HL-60 (cell line): ENCODE measurements around the gene MYBPH.

Experiments used
- DNase-seq, 2 experiments: peaks; one replicate each; pipeline ENCODE4 v3.0.0-alpha.2; 2010 to 2020; ENCODE audit warnings: low read depth in 1 of 2, low spot score in 1 of 2
- H3K27ac ChIP-seq: fragments of 250-450 bp; sonication (Bioruptor Pico); replicated peaks from 2 replicates; pipeline ENCODE4 v1.5.1; 2020; ENCODE audit warnings: mild to moderate bottlenecking, moderate library complexity
- H3K27me3 ChIP-seq: fragments of 250-450 bp; sonication (Bioruptor Pico); 2 replicates; pipeline ENCODE4 v1.5.1; 2021; ENCODE audit warnings: mild to moderate bottlenecking, moderate library complexity; ENCODE audit not compliant: insufficient read depth, poor library complexity, severe bottlenecking
- H3K4me3 ChIP-seq: replicated peaks from 2 replicates; pipeline ENCODE4 v1.5.1; 2011; ENCODE audit warnings: mild to moderate bottlenecking, control low read depth, low read length; ENCODE audit not compliant: insufficient read depth
- GABPA ChIP-seq: IDR thresholded peaks from 2 replicates; pipeline ENCODE4 v1.6.1; 2012; ENCODE audit warnings: low read depth
- POLR2AphosphoS5 ChIP-seq: IDR thresholded peaks from 2 replicates; pipeline ENCODE4 v1.6.1; 2012; ENCODE audit warnings: low read depth
- SPI1 ChIP-seq: IDR thresholded peaks from 2 replicates; pipeline ENCODE4 v1.6.1; 2012; ENCODE audit warnings: low read depth, mild to moderate bottlenecking, borderline replicate concordance
- TF ChIP-seq, protein P1 (sequence below): IDR thresholded peaks from 2 replicates; pipeline ENCODE4 v1.6.1; 2012; ENCODE audit warnings: low read depth; ENCODE audit not compliant: insufficient replicate concordance
- TF ChIP-seq, protein P2 (sequence below): IDR thresholded peaks from one replicate; pipeline ENCODE4 v1.5.1; 2011; ENCODE audit warnings: low read length, control low read depth, inconsistent platforms; ENCODE audit not compliant: insufficient read depth

Gene MYBPH

DNA sequence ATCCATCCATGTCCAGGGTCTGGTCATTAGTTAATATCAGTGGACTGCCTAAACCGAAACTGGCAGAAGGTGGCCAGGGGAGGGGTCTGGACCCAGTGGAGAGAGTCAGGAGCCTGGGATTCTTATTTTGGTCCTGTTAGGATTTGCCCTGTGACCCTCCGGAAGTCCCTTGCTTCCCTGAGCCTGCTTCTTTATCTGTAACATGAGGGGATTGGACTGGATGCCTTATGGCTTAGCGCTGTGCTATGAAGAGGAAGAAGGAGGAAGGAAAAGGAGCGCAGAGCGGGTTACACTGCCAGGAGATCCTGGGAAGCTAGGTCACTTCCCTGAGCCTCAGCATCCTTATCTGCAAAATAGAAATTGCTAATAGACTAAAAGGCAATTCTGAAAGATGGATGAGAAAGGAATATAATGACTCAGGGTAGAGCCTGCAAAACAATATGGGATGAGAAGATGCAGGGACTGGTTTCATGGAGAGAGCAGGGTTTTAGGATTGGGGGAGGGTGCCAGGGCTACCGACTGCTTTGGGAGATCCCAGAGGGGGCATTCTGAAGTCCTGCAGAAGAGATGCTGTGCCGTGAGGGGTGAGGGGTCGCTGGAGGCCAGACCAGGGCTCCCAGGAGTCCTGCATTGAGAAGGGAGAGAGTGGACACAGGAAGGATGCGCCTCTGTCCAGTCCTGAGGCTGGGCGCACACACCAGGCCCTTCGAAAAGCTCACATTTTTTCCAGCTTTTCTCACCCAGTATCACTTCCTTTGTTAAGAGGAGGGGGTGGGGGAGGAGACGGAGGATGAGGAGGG, 48.6 kb downstream of the MYBPH start:
- Histone ChIP-seq H3K27ac (no peak overlapping the region), H3K4me3 (no peak overlapping the region), H3K27me3 (peaks cover 27% of the 10 kb centered on the region)
- TF ChIP-seq POLR2AphosphoS5, result no peak
- TF ChIP-seq GABPA, result no peak
- TF ChIP-seq, protein P1, sequence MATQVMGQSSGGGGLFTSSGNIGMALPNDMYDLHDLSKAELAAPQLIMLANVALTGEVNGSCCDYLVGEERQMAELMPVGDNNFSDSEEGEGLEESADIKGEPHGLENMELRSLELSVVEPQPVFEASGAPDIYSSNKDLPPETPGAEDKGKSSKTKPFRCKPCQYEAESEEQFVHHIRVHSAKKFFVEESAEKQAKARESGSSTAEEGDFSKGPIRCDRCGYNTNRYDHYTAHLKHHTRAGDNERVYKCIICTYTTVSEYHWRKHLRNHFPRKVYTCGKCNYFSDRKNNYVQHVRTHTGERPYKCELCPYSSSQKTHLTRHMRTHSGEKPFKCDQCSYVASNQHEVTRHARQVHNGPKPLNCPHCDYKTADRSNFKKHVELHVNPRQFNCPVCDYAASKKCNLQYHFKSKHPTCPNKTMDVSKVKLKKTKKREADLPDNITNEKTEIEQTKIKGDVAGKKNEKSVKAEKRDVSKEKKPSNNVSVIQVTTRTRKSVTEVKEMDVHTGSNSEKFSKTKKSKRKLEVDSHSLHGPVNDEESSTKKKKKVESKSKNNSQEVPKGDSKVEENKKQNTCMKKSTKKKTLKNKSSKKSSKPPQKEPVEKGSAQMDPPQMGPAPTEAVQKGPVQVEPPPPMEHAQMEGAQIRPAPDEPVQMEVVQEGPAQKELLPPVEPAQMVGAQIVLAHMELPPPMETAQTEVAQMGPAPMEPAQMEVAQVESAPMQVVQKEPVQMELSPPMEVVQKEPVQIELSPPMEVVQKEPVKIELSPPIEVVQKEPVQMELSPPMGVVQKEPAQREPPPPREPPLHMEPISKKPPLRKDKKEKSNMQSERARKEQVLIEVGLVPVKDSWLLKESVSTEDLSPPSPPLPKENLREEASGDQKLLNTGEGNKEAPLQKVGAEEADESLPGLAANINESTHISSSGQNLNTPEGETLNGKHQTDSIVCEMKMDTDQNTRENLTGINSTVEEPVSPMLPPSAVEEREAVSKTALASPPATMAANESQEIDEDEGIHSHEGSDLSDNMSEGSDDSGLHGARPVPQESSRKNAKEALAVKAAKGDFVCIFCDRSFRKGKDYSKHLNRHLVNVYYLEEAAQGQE, result no peak
- TF ChIP-seq, protein P2, sequence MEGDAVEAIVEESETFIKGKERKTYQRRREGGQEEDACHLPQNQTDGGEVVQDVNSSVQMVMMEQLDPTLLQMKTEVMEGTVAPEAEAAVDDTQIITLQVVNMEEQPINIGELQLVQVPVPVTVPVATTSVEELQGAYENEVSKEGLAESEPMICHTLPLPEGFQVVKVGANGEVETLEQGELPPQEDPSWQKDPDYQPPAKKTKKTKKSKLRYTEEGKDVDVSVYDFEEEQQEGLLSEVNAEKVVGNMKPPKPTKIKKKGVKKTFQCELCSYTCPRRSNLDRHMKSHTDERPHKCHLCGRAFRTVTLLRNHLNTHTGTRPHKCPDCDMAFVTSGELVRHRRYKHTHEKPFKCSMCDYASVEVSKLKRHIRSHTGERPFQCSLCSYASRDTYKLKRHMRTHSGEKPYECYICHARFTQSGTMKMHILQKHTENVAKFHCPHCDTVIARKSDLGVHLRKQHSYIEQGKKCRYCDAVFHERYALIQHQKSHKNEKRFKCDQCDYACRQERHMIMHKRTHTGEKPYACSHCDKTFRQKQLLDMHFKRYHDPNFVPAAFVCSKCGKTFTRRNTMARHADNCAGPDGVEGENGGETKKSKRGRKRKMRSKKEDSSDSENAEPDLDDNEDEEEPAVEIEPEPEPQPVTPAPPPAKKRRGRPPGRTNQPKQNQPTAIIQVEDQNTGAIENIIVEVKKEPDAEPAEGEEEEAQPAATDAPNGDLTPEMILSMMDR, result no peak
- TF ChIP-seq SPI1, result no peak
- DNase-seq, result no peak

DNA sequence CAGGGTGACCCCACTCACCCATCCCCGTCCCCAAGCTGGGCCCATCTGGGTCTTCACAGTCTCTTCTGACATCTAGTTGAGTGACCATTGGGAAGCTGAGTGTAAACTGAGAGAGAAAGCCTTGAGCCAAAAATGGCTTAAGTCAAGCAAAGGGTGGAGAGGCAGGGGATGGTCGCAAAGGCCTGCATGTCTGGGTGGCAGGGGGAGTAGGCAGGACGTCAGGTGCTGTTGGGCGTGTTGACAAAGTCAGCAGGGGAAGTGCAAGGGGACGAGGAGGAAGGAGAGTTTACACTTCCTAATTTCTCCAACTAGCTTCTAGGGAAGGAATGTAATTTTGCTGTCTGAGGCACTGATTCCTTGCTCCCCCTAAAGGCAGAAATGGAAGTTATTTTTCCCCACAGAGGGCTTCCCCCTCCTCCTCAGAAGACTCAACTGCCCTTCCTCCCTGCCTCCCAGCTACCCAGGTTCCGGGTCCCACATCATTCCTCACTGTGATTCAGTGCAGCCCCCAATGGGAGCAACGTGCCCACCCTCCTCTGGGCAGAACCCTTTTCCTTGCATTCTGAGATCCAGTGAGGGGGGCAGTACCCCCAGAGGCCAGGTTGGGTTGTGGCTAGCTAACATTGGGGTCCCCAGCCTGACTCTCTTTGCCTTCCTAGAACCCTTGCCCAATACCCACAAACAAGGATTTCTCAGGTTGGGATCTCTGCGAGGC, 49.3 kb downstream of the MYBPH start:
- DNase-seq, result peak in 1 of 2 experiments; percentile 22
- no peak overlapping the region for H3K27ac ChIP-seq
- H3K4me3 ChIP-seq, result no peak overlapping the region
- TF ChIP-seq, protein P1, result no peak
- TF ChIP-seq SPI1, result peak; percentile 87
- TF ChIP-seq, protein P2, result peak; percentile 1
- H3K27me3 ChIP-seq, result peaks cover 27% of the 10 kb centered on the region

DNA sequence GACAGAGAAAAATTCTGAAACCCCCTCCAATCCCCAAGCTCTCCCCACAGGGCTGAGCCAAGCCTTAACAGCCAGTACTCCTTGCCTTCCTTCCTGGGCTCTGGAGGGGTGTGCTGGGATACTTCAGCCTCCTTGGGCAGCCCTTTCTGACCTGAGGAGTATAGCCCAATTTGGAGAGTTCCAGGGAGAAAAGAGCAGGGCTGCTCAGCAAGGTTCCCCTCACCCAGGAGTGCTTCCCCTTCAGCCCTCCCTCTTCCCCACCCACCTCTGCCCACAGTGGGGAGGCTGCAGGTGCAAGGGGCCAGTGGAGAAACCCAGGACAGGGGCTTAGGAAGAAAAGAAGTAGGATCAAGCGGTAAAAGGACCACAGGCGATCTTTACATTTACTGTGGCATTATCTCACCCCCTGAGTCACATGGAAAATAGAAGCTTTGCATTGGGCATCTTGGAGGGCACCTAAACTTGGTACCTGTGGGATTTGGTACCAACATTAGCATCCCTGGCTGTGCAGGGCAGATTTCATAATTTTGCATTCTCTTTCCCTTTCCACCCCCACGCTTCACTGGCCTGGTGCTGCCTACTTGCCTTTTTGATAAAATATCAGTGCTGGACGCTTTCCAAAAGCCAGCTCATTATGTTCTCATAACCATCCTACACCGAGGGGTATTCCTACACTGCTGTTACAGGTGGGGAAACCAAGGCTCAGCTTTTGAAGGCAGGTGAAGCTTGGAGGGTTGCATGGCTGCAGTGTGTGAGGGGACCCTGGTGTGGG, 50.9 kb downstream of the MYBPH start:
- no peak for DNase-seq
- no peak overlapping the region for H3K4me3 ChIP-seq

More for the DNA sequence above, 50.9 kb downstream of the MYBPH start:
- H3K27me3 ChIP-seq, result peaks cover 32% of the 10 kb centered on the region
- H3K27ac ChIP-seq, result no peak overlapping the region
- TF ChIP-seq SPI1 (no peak), POLR2AphosphoS5 (no peak), GABPA (no peak)
- TF ChIP-seq, protein P1, result no peak
- TF ChIP-seq, protein P2, result no peak
